ENCODE results near the gene STK4.

GRCh38 chr20:45039475-45039820 is 73.1 kb downstream of the STK4 start:
- no peak for TF ChIP-seq CTCF (IDR thresholded peaks at IDR 0.05)
- TF ChIP-seq POLR2A (IDR thresholded peaks at IDR 0.05): no peak
